ENCODE measurements around the gene ACO2. TPM values are rescaled to one million over a fixed set of nuclear protein-coding genes. Genes with fewer than 3 reads are reported as not detected.

ACO2 gene
- total and polyA plus RNA-seq, 2 of the 8 experiments (the other 6 are each of a cell fraction or from before 2014, with no cell fraction given) = 52.8 to 75.4 TPM

- no peak for TF ChIP-seq TEAD4 (IDR thresholded peaks at IDR 0.05; ENCODE audit: low read depth, low read length)
Observed at GRCh38 chr22:41532908-41533825, 64.2 kb downstream of the ACO2 start (continued).

Measured in H1 (cell line).